Measurements from ENCODE around the gene TRIM28.

Gene TRIM28

DNA sequence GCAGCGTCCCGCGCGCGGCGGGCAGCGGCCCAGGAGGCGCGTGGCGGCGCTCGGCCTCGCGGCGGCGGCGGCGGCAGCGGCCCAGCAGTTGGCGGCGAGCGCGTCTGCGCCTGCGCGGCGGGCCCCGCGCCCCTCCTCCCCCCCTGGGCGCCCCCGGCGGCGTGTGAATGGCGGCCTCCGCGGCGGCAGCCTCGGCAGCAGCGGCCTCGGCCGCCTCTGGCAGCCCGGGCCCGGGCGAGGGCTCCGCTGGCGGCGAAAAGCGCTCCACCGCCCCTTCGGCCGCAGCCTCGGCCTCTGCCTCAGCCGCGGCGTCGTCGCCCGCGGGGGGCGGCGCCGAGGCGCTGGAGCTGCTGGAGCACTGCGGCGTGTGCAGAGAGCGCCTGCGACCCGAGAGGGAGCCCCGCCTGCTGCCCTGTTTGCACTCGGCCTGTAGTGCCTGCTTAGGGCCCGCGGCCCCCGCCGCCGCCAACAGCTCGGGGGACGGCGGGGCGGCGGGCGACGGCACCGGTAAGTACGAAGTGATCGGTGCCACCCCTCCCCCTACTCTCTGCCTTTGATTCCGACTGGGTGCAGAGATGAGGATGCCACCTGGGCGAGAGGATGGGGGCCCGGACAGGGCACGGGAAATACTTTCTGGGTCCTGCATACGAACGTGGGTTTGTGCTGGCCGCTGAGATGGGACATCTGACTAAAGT lies 874 bp downstream of the TRIM28 start:
- H2BK5ac ChIP-seq (ENCODE audit: low read length) = peak overlapping the region; percentile 96
- peaks cover 0 to 2% of the 10 kb centered on the region in 2 donors for H3K9me3 ChIP-seq (replicated peaks in 1 of 2; ENCODE audit: control insufficient read depth in 2 of 2, insufficient read depth in 1 of 2, low read depth in 1 of 2, low read length in 2 of 2)
- H2BK12ac ChIP-seq (ENCODE audit: low read length) = no peak overlapping the region
- peak overlapping the region; percentile 98 for H3K4ac ChIP-seq (ENCODE audit: low read length)
- H3K14ac ChIP-seq (ENCODE audit: low read length) = peak overlapping the region; percentile 89
- peaks cover 44 to 48% of the 10 kb centered on the region in 2 donors for H3K36me3 ChIP-seq (replicated peaks in 1 of 2; ENCODE audit: control insufficient read depth in 2 of 2, insufficient read depth in 2 of 2, low read length in 2 of 2)
- H2BK120ac ChIP-seq (ENCODE audit: low read depth, low read length) = peak overlapping the region; percentile 83
- H4K8ac ChIP-seq (ENCODE audit: low read depth, low read length) = no peak overlapping the region
- peaks cover 15 to 16% of the 10 kb centered on the region in 2 donors for H3K4me1 ChIP-seq (ENCODE audit: control insufficient read depth in 2 of 2, insufficient read depth in 1 of 2, low read depth in 1 of 2, low read length in 2 of 2)
- H3K79me1 ChIP-seq (ENCODE audit: low read depth, low read length) = peaks cover 25% of the 10 kb centered on the region
- peak overlapping the region; percentile 96 for H3K4me2 ChIP-seq (ENCODE audit: insufficient read depth, low read length, poor library complexity, severe bottlenecking)
- peak overlapping the region; percentile 84 for H2AK5ac ChIP-seq (ENCODE audit: low read depth, low read length)
- peaks cover 0 to 14% (median 0%) of the 10 kb centered on the region in 3 experiments for H3K27me3 ChIP-seq (ENCODE audit: control insufficient read depth in 3 of 3, insufficient read depth in 3 of 3, low read depth in 1 of 3, low read length in 3 of 3)
- DNase-seq (ENCODE audit: low spot score) = peak; percentile 73
- H3K9ac ChIP-seq (ENCODE audit: low read depth, low read length, poor library complexity) = peak overlapping the region; percentile 100
- H3K18ac ChIP-seq (ENCODE audit: low read length) = peak overlapping the region; percentile 100
- peak overlapping the region; percentile 96 for H2BK15ac ChIP-seq (ENCODE audit: low read length)
- H2AFZ ChIP-seq (ENCODE audit: low read length) = peak overlapping the region; percentile 60
- H4K91ac ChIP-seq (ENCODE audit: low read depth, low read length, poor library complexity) = peak overlapping the region; percentile 53
- H3K23ac ChIP-seq (ENCODE audit: low read depth, low read length, poor library complexity) = peak overlapping the region; percentile 100
- peak overlapping the region; percentile 98 for H3K27ac ChIP-seq (replicated peaks; ENCODE audit: low read length)
- H3K4me3 ChIP-seq (ENCODE audit: low read length in 2 of 2) = peak overlapping the region; percentile 75 to 99
- WGBS, 2 donors (ENCODE audit: extremely low coverage in 2 of 2, insufficient read length in 2 of 2, insufficient replicate concordance in 1 of 2) = no CpG with 5 or more reads among the region's 92 CpGs

DNA sequence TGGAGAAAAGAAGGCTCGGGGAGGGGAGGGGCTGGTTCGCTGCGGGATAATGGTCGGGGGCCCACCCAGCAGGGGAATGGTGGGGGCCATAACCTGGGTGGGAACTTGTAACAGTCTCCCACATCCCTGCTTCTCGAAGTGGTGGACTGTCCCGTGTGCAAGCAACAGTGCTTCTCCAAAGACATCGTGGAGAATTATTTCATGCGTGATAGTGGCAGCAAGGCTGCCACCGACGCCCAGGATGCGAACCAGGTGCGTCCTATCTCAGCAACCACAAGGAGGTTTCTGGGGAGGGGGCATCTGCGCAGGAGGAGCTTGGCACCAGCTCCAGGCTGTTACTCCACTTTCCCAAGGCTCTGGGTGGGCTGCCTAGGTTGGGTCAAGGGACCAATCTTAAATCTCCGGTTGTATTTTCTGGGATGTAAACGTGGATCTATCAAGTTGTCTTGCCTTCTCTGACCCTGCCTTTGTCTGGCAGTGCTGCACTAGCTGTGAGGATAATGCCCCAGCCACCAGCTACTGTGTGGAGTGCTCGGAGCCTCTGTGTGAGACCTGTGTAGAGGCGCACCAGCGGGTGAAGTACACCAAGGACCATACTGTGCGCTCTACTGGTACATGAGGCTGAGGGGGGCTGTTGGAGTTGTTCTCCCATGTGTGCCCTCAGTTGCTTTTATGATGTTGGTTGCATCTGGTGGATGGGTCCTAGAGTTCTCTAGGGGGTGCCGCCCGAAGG lies 1.6 kb downstream of the TRIM28 start:
- H3K4me2 ChIP-seq (ENCODE audit: insufficient read depth, low read length, poor library complexity, severe bottlenecking) = peak overlapping the region; percentile 96
- H2BK5ac ChIP-seq (ENCODE audit: low read length) = peak overlapping the region; percentile 96
- no peak overlapping the region for H4K91ac ChIP-seq (ENCODE audit: low read depth, low read length, poor library complexity)
- peak overlapping the region; percentile 83 for H2BK120ac ChIP-seq (ENCODE audit: low read depth, low read length)
- H3K23ac ChIP-seq (ENCODE audit: low read depth, low read length, poor library complexity) = no peak overlapping the region
- H3K14ac ChIP-seq (ENCODE audit: low read length) = no peak overlapping the region
- peaks cover 15 to 16% of the 10 kb centered on the region in 2 donors for H3K4me1 ChIP-seq (ENCODE audit: control insufficient read depth in 2 of 2, insufficient read depth in 1 of 2, low read depth in 1 of 2, low read length in 2 of 2)
- H2AK5ac ChIP-seq (ENCODE audit: low read depth, low read length) = peak overlapping the region; percentile 84
- H2BK12ac ChIP-seq (ENCODE audit: low read length) = no peak overlapping the region
- H3K9ac ChIP-seq (ENCODE audit: low read depth, low read length, poor library complexity) = peak overlapping the region; percentile 92
- WGBS, 2 donors (ENCODE audit: extremely low coverage in 2 of 2, insufficient read length in 2 of 2, insufficient replicate concordance in 1 of 2) = no CpG with 5 or more reads among the region's 21 CpGs
- H3K27ac ChIP-seq (replicated peaks; ENCODE audit: low read length) = no peak overlapping the region
- H3K36me3 ChIP-seq (replicated peaks in 1 of 2; ENCODE audit: control insufficient read depth in 2 of 2, insufficient read depth in 2 of 2, low read length in 2 of 2) = peaks cover 50 to 55% of the 10 kb centered on the region in 2 donors
- no peak overlapping the region for H4K8ac ChIP-seq (ENCODE audit: low read depth, low read length)
- H3K18ac ChIP-seq (ENCODE audit: low read length) = peak overlapping the region; percentile 85
- no peak overlapping the region for H3K4ac ChIP-seq (ENCODE audit: low read length)
- peaks cover 0 to 2% of the 10 kb centered on the region in 2 donors for H3K9me3 ChIP-seq (replicated peaks in 1 of 2; ENCODE audit: control insufficient read depth in 2 of 2, insufficient read depth in 1 of 2, low read depth in 1 of 2, low read length in 2 of 2)
- no peak for DNase-seq (ENCODE audit: low spot score)
- H3K4me3 ChIP-seq (ENCODE audit: low read length in 2 of 2) = peak overlapping the region; percentile 75 to 99
- no peak overlapping the region for H2AFZ ChIP-seq (ENCODE audit: low read length)
- peaks cover 26% of the 10 kb centered on the region for H3K79me1 ChIP-seq (ENCODE audit: low read depth, low read length)
- peaks cover 0 to 12% (median 0%) of the 10 kb centered on the region in 3 experiments for H3K27me3 ChIP-seq (ENCODE audit: control insufficient read depth in 3 of 3, insufficient read depth in 3 of 3, low read depth in 1 of 3, low read length in 3 of 3)
- H2BK15ac ChIP-seq (ENCODE audit: low read length) = no peak overlapping the region

DNA sequence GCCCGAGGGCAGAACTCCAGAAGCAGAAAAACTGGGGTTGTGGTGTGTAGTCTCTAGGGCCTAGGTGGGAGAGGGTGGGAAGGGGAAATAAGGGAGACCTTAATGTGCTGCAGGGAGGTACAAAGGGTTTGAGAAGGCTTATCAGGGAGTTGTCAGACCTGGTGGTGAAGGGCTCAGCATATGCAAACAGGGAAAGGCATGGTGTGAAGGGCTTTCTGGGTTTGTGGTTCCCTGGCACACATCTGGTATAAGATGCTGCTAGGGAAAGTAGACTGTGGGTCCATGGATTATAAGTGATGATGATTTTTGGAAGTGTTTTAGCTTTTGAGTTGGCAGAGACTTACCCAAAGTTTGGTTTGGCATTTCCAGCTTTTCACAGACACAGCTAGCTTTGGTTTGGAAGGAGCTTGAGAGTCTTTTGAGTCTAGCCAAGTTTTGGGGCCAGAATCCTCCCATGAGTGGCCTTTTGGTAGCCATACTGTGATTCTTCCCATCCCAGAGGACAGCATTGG lies 2.2 kb downstream of the TRIM28 start:
- DNase-seq (ENCODE audit: low spot score) = no peak
- Histone ChIP-seq H2BK5ac (ENCODE audit: low read length) (no peak overlapping the region), H3K18ac (ENCODE audit: low read length) (no peak overlapping the region), H3K4ac (ENCODE audit: low read length) (no peak overlapping the region), H3K4me3 (ENCODE audit: low read length in 2 of 2) (peak overlapping the region; percentile 75 to 99), H2BK120ac (ENCODE audit: low read depth, low read length) (no peak overlapping the region), H3K23ac (ENCODE audit: low read depth, low read length, poor library complexity) (no peak overlapping the region), H4K8ac (ENCODE audit: low read depth, low read length) (no peak overlapping the region), H3K4me1 (ENCODE audit: control insufficient read depth in 2 of 2, insufficient read depth in 1 of 2, low read depth in 1 of 2, low read length in 2 of 2) (peaks cover 15 to 16% of the 10 kb centered on the region in 2 donors), H3K4me2 (ENCODE audit: insufficient read depth, low read length, poor library complexity, severe bottlenecking) (peak overlapping the region; percentile 96), H3K27me3 (ENCODE audit: control insufficient read depth in 3 of 3, insufficient read depth in 3 of 3, low read depth in 1 of 3, low read length in 3 of 3) (peaks cover 0 to 11% (median 0%) of the 10 kb centered on the region in 3 experiments), H2AK5ac (ENCODE audit: low read depth, low read length) (no peak overlapping the region), H3K27ac (replicated peaks; ENCODE audit: low read length) (no peak overlapping the region), H3K9me3 (replicated peaks in 1 of 2; ENCODE audit: control insufficient read depth in 2 of 2, insufficient read depth in 1 of 2, low read depth in 1 of 2, low read length in 2 of 2) (peaks cover 0 to 2% of the 10 kb centered on the region in 2 donors), H2BK15ac (ENCODE audit: low read length) (no peak overlapping the region), H3K36me3 (replicated peaks in 1 of 2; ENCODE audit: control insufficient read depth in 2 of 2, insufficient read depth in 2 of 2, low read length in 2 of 2) (peaks cover 57 to 62% of the 10 kb centered on the region in 2 donors), H3K9ac (ENCODE audit: low read depth, low read length, poor library complexity) (peak overlapping the region; percentile 92), H3K14ac (ENCODE audit: low read length) (no peak overlapping the region), H2BK12ac (ENCODE audit: low read length) (no peak overlapping the region), H2AFZ (ENCODE audit: low read length) (no peak overlapping the region), H3K79me1 (ENCODE audit: low read depth, low read length) (peaks cover 26% of the 10 kb centered on the region), H4K91ac (ENCODE audit: low read depth, low read length, poor library complexity) (no peak overlapping the region)
- no CpG with 5 or more reads among the region's 1 CpG for WGBS, 2 donors (ENCODE audit: extremely low coverage in 2 of 2, insufficient read length in 2 of 2, insufficient replicate concordance in 1 of 2)
